K562 (cell line): ENCODE data around the gene ERVFRD-1. TPM values are rescaled to one million over a fixed set of nuclear protein-coding genes. Genes with fewer than 3 reads are reported as not detected.

ENCODE experiments used
- ATAC-seq: fragments of 200-7000 bp; cut with Tn5 transposase; 3 replicates; pipeline ENCODE4 v1.9.1; 2020; ENCODE audit warnings: moderate library complexity
- BruUV-seq: library from RNA; stranded (reverse); fragments of 400-500 nt; replicated peaks from 2 replicates; lab custom pipeline; 2021; lab: Mats Ljungman, UMichigan
- CTCF ChIA-PET: fragments of 300-600 bp; formaldehyde crosslinking; extraction: SDS; loops from one replicate; lab custom pipeline; 2021; ENCODE audit warnings: low intra/inter-chr PET ratio; lab: Yijun Ruan, JAX
- POLR2A ChIA-PET: fragments of 300-600, 350-650 bp; sonication (Branson Sonifier 250); formaldehyde crosslinking; extraction: SDS; loops from one replicate; lab custom pipeline; 2021; ENCODE audit warnings: antibody characterized with exemption, inconsistent platforms; lab: Yijun Ruan, JAX
- DNase-seq, 4 experiments: peaks; one replicate each; pipeline versions ENCODE4 v3.0.0 to v3.0.0-alpha.2; 2011 to 2018; ENCODE audit warnings: low spot score in 3 of 4, mixed read lengths in 3 of 4; ENCODE audit errors: extremely low read depth in 1 of 4
- FAIRE-seq: peaks from 2 replicates; lab custom pipeline; 2011; peaks lifted over from hg19 to GRCh38; lab: Jason Lieb, UNC
- H2AFZ ChIP-seq: 2 replicates; pipeline ENCODE4 v1.6.0; 2011; ENCODE audit warnings: low read depth, low read length, control low read depth, inconsistent platforms
- H3K27ac ChIP-seq: fragments of 200-600 bp; 3 replicates; pipeline ENCODE4 v1.8.0; 2011; ENCODE audit warnings: low read depth, mild to moderate bottlenecking, control low read depth, inconsistent platforms, low read length, moderate library complexity, mixed read lengths; ENCODE audit errors: extremely low read depth
- H3K27me3 ChIP-seq, 2 experiments: fragments of 300-600 bp in 1 of 2; 2 replicates in 1 of 2; 3 replicates in 1 of 2; pipeline versions ENCODE4 v1.6.0 to v1.8.0; 2011; ENCODE audit warnings: inconsistent platforms in 2 of 2, low read length in 2 of 2, mild to moderate bottlenecking in 1 of 2, mixed read lengths in 1 of 2, moderate library complexity in 1 of 2; ENCODE audit not compliant: control insufficient read depth in 2 of 2, insufficient read depth in 2 of 2
- H3K36me3 ChIP-seq: fragments of 300-600 bp; 3 replicates; pipeline ENCODE4 v1.8.0; 2011; ENCODE audit warnings: mild to moderate bottlenecking, low read length, inconsistent platforms; ENCODE audit not compliant: control insufficient read depth, insufficient read depth
- H3K4me1 ChIP-seq, 2 experiments: fragments of 200-600 bp in 1 of 2; replicated peaks in 1 of 2; 2 replicates in 1 of 2; 3 replicates in 1 of 2; pipeline versions ENCODE4 v1.5.1 to v1.8.0; 2011; ENCODE audit warnings: inconsistent platforms in 2 of 2, low read length in 2 of 2, mild to moderate bottlenecking in 1 of 2, mixed read lengths in 1 of 2, moderate library complexity in 1 of 2; ENCODE audit not compliant: control insufficient read depth in 2 of 2, insufficient read depth in 2 of 2
- H3K4me2 ChIP-seq: 2 replicates; pipeline ENCODE4 v1.6.1; 2011; ENCODE audit warnings: low read length, control low read depth, inconsistent platforms, mixed read lengths; ENCODE audit not compliant: insufficient read depth
- H3K4me3 ChIP-seq: fragments of 200-600 bp; sonication (generic), shearing (Covaris generic); 2 replicates; pipeline ENCODE4 v1.5.1; 2016; ENCODE audit warnings: control low read depth, inconsistent platforms
- H3K79me2 ChIP-seq: fragments of 200-600 bp; 3 replicates; pipeline ENCODE4 v1.8.0; 2011; ENCODE audit warnings: low read length, inconsistent platforms; ENCODE audit not compliant: control insufficient read depth, insufficient read depth
- H3K9ac ChIP-seq, 2 experiments: 2 replicates each; pipeline versions ENCODE4 v1.6.0 to v1.6.1; 2011; ENCODE audit warnings: low read depth in 2 of 2, low read length in 2 of 2, control low read depth in 1 of 2, inconsistent platforms in 1 of 2, mild to moderate bottlenecking in 1 of 2, mixed read lengths in 1 of 2; ENCODE audit not compliant: insufficient read depth in 1 of 2
- H3K9me1 ChIP-seq: one replicate; pipeline ENCODE4 v1.6.0; 2011; ENCODE audit warnings: inconsistent platforms, mild to moderate bottlenecking, low read length, moderate library complexity; ENCODE audit not compliant: control insufficient read depth, insufficient read depth
- H3K9me3 ChIP-seq: replicated peaks from 2 replicates; pipeline ENCODE4 v1.5.1; 2011; ENCODE audit warnings: low read depth, low read length, inconsistent platforms; ENCODE audit not compliant: control insufficient read depth, insufficient read depth
- H4K20me1 ChIP-seq: replicated peaks from 2 replicates; pipeline ENCODE4 v1.6.1; 2011; ENCODE audit warnings: low read length, inconsistent platforms, mixed read lengths; ENCODE audit not compliant: control insufficient read depth, insufficient read depth
- GATA2 ChIP-seq: sonication (generic); formaldehyde crosslinking; IDR thresholded peaks from 2 replicates; pipeline ENCODE4 v1.4.0; 2020; ENCODE audit warnings: mild to moderate bottlenecking, missing genetic modification reagents
- NCOA6 ChIP-seq: fragments of 450-650 bp; IDR thresholded peaks from 2 replicates; pipeline ENCODE4 v1.6.1; 2017; ENCODE audit warnings: mild to moderate bottlenecking
- POU5F1 ChIP-seq: fragments of 150-350 bp; IDR thresholded peaks from 2 replicates; pipeline ENCODE4 v1.6.1; 2014; ENCODE audit warnings: borderline replicate concordance, low read length, low read depth, mild to moderate bottlenecking; ENCODE audit not compliant: partially characterized antibody
- TAF15 ChIP-seq: fragments of 200-400 bp; formaldehyde crosslinking; IDR thresholded peaks from 2 replicates; pipeline ENCODE4 v1.6.1; 2017; ENCODE audit warnings: mild to moderate bottlenecking, low read depth, low read length, moderate library complexity
- ZNF324 ChIP-seq: fragments of 250-450 bp; sonication (Bioruptor Pico); IDR thresholded peaks from 2 replicates; pipeline ENCODE4 v1.4.0; 2020; ENCODE audit warnings: mild to moderate bottlenecking
- WGBS: fragments of 100-300 bp; shearing (Covaris generic); methylation state at CpG from one replicate; pipeline ENCODE4 v1.1.6; 2016; ENCODE audit warnings: low coverage, mixed read lengths; ENCODE audit not compliant: insufficient coverage; ENCODE audit errors: missing lambda C conversion rate; 5-methylcytosine and 5-hydroxymethylcytosine counted together
- in situ Hi-C: fragments of 300-500 bp; cut with MboI; formaldehyde crosslinking; loops from 4 replicates; pipeline ENCODE4 v1.15.0; 2018; ENCODE audit warnings: inconsistent platforms, mixed read lengths
- intact Hi-C: fragments of 100-400 bp; cut with micrococcal nuclease; formaldehyde crosslinking; loops from 2 replicates; pipeline ENCODE4 v1.14.2; 2022
- polyA plus RNA-seq, 8 experiments: library from polyadenylated mRNA; depleted of rRNA in 4 of 8; stranded (reverse) in 5 of 8; unstranded in 3 of 8; fragments of >200 nt; fragmentation: Nextera tagmentation in 2 of 8; fragmentation: Illumina TruSeq in 1 of 8; extraction: Ambion mirVana in 2 of 8; extraction: Trizol in 1 of 8; gene quantifications; 2 replicates each; pipeline versions ENCODE4 v1.2.1 to v1.2.3, GENCODE V29; 2011 to 2014; ENCODE audit warnings: inconsistent platforms in 1 of 8, missing spikeins in 1 of 8
- total RNA-seq, 7 experiments: library from RNA; depleted of rRNA in 6 of 7; stranded (reverse); fragments of >200 nt in 6 of 7; fragmentation: Illumina TruSeq in 2 of 7; extraction: Trizol in 2 of 7; gene quantifications; 2 replicates each; pipeline versions ENCODE4 v1.2.1 to v1.2.3, GENCODE V29; 2011 to 2021; ENCODE audit warnings: low replicate concordance in 1 of 7
- TF ChIP-seq, protein P1 (sequence below): fragments of 250-450 bp; sonication (Bioruptor Pico); IDR thresholded peaks from 2 replicates; pipeline ENCODE4 v1.5.0; 2021
- TF ChIP-seq, protein P2 (sequence below): fragments of 200-400 bp; formaldehyde crosslinking; IDR thresholded peaks from 2 replicates; pipeline ENCODE4 v1.6.1; 2017; ENCODE audit warnings: mild to moderate bottlenecking, low read depth, low read length, moderate library complexity
- TF ChIP-seq, protein P3 (sequence below): IDR thresholded peaks from 3 replicates; pipeline ENCODE4 v1.6.1; 2011; ENCODE audit warnings: borderline replicate concordance, mild to moderate bottlenecking, moderate library complexity; ENCODE audit not compliant: insufficient read length; ENCODE audit errors: extremely low read depth
- TF ChIP-seq, protein P4 (sequence below): IDR thresholded peaks from 2 replicates; pipeline ENCODE4 v1.6.1; 2016; ENCODE audit warnings: missing genetic modification characterization, missing compliant biosample characterization
- TF ChIP-seq, protein P5 (sequence below): fragments of 450-650 bp; IDR thresholded peaks from 2 replicates; pipeline ENCODE4 v1.7.0; 2016; ENCODE audit warnings: borderline replicate concordance

Gene ERVFRD-1
- total and polyA plus RNA-seq, 9 of the 15 experiments (the other 6 are each of a cell fraction or from before 2014, with no cell fraction given): 0.05 to 0.14 (median 0.09) TPM; not detected in 2

DNA sequence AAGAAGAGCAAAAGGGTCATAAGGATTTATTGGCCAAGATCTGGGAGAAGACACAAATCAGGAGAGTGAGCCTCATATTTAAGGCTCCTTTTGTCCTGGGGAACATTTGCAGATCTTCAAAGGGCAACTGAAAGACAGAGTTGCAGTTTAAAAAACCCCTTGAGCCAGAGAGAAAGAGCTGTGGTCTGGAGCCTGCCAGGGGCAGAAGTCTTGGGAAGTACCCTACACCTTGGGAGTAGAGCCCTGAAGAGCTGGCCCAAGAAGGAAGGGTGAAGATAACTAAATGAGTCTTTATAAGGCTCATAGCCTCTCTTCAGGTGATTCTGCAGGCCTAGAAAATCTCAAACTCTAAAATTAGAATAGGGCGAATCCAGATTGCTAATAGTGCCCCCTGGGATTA, 40.0 kb upstream of the ERVFRD-1 start:
- Histone ChIP-seq H3K9me3 (no peaks in the 10 kb centered on the region), H3K9me1 (no peaks in the 10 kb centered on the region), H3K4me3 (no peak overlapping the region), H3K4me2 (no peak overlapping the region), H3K4me1 (no peaks in the 10 kb centered on the region; a peak in 2 of 5 replicates), H4K20me1 (no peaks in the 10 kb centered on the region), H3K27me3 (peaks cover 0 to 15% of the 10 kb centered on the region in 2 experiments; a peak in 1 of 5 replicates), H2AFZ (no peak overlapping the region), H3K79me2 (no peaks in the 10 kb centered on the region), H3K36me3 (no peaks in the 10 kb centered on the region), H3K27ac (no peak overlapping the region), H3K9ac (no peak overlapping the region)
- intact Hi-C loops: no loop called here
- ATAC-seq: no peak
- no TSS peak for BruUV-seq
- ChIA-PET POLR2A (interaction anchor here (0.6 kb wide), 1 partner anchor 24 kb away, joined by 3 read pairs; no protein-coding TSS in a partner anchor), CTCF (interaction anchor here (0.7 kb wide), 1 partner anchor 333 kb away, joined by 3 read pairs; no protein-coding TSS in a partner anchor)
- DNase-seq: no peak
- FAIRE-seq: no peak
- WGBS: 0% methylated on average over 1 of the region's 1 CpG
- in situ Hi-C loops: no loop called here
- TF ChIP-seq GATA2 (CRISPR knock-in tag) (no peak), POU5F1 (no peak), ZNF324 (CRISPR knock-in tag) (no peak), TAF15 (no peak), NCOA6 (no peak)
- TF ChIP-seq, protein P1, sequence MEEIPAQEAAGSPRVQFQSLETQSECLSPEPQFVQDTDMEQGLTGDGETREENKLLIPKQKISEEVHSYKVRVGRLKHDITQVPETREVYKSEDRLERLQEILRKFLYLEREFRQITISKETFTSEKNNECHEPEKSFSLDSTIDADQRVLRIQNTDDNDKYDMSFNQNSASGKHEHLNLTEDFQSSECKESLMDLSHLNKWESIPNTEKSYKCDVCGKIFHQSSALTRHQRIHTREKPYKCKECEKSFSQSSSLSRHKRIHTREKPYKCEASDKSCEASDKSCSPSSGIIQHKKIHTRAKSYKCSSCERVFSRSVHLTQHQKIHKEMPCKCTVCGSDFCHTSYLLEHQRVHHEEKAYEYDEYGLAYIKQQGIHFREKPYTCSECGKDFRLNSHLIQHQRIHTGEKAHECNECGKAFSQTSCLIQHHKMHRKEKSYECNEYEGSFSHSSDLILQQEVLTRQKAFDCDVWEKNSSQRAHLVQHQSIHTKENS (CRISPR knock-in tag): no peak
- TF ChIP-seq, protein P2, sequence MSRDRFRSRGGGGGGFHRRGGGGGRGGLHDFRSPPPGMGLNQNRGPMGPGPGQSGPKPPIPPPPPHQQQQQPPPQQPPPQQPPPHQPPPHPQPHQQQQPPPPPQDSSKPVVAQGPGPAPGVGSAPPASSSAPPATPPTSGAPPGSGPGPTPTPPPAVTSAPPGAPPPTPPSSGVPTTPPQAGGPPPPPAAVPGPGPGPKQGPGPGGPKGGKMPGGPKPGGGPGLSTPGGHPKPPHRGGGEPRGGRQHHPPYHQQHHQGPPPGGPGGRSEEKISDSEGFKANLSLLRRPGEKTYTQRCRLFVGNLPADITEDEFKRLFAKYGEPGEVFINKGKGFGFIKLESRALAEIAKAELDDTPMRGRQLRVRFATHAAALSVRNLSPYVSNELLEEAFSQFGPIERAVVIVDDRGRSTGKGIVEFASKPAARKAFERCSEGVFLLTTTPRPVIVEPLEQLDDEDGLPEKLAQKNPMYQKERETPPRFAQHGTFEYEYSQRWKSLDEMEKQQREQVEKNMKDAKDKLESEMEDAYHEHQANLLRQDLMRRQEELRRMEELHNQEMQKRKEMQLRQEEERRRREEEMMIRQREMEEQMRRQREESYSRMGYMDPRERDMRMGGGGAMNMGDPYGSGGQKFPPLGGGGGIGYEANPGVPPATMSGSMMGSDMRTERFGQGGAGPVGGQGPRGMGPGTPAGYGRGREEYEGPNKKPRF: no peak
- TF ChIP-seq, protein P3, sequence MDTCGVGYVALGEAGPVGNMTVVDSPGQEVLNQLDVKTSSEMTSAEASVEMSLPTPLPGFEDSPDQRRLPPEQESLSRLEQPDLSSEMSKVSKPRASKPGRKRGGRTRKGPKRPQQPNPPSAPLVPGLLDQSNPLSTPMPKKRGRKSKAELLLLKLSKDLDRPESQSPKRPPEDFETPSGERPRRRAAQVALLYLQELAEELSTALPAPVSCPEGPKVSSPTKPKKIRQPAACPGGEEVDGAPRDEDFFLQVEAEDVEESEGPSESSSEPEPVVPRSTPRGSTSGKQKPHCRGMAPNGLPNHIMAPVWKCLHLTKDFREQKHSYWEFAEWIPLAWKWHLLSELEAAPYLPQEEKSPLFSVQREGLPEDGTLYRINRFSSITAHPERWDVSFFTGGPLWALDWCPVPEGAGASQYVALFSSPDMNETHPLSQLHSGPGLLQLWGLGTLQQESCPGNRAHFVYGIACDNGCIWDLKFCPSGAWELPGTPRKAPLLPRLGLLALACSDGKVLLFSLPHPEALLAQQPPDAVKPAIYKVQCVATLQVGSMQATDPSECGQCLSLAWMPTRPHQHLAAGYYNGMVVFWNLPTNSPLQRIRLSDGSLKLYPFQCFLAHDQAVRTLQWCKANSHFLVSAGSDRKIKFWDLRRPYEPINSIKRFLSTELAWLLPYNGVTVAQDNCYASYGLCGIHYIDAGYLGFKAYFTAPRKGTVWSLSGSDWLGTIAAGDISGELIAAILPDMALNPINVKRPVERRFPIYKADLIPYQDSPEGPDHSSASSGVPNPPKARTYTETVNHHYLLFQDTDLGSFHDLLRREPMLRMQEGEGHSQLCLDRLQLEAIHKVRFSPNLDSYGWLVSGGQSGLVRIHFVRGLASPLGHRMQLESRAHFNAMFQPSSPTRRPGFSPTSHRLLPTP: no peak
- TF ChIP-seq, protein P4, sequence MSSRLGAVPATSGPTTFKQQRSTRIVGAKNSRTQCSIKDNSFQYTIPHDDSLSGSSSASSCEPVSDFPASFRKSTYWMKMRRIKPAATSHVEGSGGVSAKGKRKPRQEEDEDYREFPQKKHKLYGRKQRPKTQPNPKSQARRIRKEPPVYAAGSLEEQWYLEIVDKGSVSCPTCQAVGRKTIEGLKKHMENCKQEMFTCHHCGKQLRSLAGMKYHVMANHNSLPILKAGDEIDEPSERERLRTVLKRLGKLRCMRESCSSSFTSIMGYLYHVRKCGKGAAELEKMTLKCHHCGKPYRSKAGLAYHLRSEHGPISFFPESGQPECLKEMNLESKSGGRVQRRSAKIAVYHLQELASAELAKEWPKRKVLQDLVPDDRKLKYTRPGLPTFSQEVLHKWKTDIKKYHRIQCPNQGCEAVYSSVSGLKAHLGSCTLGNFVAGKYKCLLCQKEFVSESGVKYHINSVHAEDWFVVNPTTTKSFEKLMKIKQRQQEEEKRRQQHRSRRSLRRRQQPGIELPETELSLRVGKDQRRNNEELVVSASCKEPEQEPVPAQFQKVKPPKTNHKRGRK (tag): no peak
- TF ChIP-seq, protein P5, sequence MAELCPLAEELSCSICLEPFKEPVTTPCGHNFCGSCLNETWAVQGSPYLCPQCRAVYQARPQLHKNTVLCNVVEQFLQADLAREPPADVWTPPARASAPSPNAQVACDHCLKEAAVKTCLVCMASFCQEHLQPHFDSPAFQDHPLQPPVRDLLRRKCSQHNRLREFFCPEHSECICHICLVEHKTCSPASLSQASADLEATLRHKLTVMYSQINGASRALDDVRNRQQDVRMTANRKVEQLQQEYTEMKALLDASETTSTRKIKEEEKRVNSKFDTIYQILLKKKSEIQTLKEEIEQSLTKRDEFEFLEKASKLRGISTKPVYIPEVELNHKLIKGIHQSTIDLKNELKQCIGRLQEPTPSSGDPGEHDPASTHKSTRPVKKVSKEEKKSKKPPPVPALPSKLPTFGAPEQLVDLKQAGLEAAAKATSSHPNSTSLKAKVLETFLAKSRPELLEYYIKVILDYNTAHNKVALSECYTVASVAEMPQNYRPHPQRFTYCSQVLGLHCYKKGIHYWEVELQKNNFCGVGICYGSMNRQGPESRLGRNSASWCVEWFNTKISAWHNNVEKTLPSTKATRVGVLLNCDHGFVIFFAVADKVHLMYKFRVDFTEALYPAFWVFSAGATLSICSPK: no peak
